ENCODE measurements around the gene GSTP1. TPM values are rescaled to one million over a fixed set of nuclear protein-coding genes. Genes with fewer than 3 reads are reported as not detected.

GSTP1 gene
- total and polyA plus RNA-seq, 9 of the 15 experiments (the other 6 are each of a cell fraction or from before 2014, with no cell fraction given) = 592 to 2,150 (median 1,204) TPM

- TF ChIP-seq RREB1 (CRISPR knock-in tag; IDR thresholded peaks at IDR 0.05) (no peak), RAD51 (IDR thresholded peaks at IDR 0.05; ENCODE audit: borderline replicate concordance, low read depth) (no peak), MTA3 (IDR thresholded peaks at IDR 0.05; ENCODE audit: borderline replicate concordance) (peak; percentile 37; the same call in 1 of the 2 replicates), FOXM1 (IDR thresholded peaks at IDR 0.05; ENCODE audit: low read depth) (0 out of 2 replicates have a peak, but pooled peaks have one; percentile 21), FOXM1 (CRISPR knock-in tag; IDR thresholded peaks at IDR 0.05; ENCODE audit: low read depth) (no peak), ZBED1 (IDR thresholded peaks at IDR 0.05) (no peak), PRMT5 (CRISPR knock-in tag; IDR thresholded peaks at IDR 0.05) (no peak), RBFOX2 (IDR thresholded peaks at IDR 0.05; ENCODE audit: low read depth, low read length) (no peak), HMBOX1 (IDR thresholded peaks at IDR 0.05) (peak; percentile 36; the same call in 1 of the 2 replicates), ZNF232 (CRISPR knock-in tag; IDR thresholded peaks at IDR 0.05) (no peak), UBTF (IDR thresholded peaks at IDR 0.05; ENCODE audit: borderline replicate concordance in 1 of 2, low read depth in 2 of 2, low read length in 2 of 2) (peak in 1 of 2 experiments; percentile 29; a peak in 1 of 4 replicates), BACH1 (tag; IDR thresholded peaks at IDR 0.05) (no peak), E2F1 (CRISPR knock-in tag; IDR thresholded peaks at IDR 0.05) (no peak), DPF2 (IDR thresholded peaks at IDR 0.05) (peak; percentile 68; the same call in 1 of the 2 replicates), TEAD2 (tag; IDR thresholded peaks at IDR 0.05) (no peak), FOXK2 (conservative IDR thresholded peaks at IDR 0.05 in 1 of 2, IDR thresholded peaks at IDR 0.05 in 1 of 2; ENCODE audit: low read depth in 2 of 2) (no peak), NONO (IDR thresholded peaks at IDR 0.05; ENCODE audit: low read depth in 2 of 2, low read length in 1 of 2) (no peak), KDM4B (IDR thresholded peaks at IDR 0.05; ENCODE audit: borderline replicate concordance in 2 of 2, low read depth in 1 of 2) (no peak)
These were observed 16.9 kb downstream of the GSTP1 start (continued) for GRCh38 chr11:67600324-67601029.
